ENCODE data around the gene GOLGA6D.
"Not testable (repeated sequence)": the region's sequence is repeated elsewhere in the genome, so short reads cannot be mapped to it uniquely, and the experiment has no call there.

GOLGA6D gene

DNA sequence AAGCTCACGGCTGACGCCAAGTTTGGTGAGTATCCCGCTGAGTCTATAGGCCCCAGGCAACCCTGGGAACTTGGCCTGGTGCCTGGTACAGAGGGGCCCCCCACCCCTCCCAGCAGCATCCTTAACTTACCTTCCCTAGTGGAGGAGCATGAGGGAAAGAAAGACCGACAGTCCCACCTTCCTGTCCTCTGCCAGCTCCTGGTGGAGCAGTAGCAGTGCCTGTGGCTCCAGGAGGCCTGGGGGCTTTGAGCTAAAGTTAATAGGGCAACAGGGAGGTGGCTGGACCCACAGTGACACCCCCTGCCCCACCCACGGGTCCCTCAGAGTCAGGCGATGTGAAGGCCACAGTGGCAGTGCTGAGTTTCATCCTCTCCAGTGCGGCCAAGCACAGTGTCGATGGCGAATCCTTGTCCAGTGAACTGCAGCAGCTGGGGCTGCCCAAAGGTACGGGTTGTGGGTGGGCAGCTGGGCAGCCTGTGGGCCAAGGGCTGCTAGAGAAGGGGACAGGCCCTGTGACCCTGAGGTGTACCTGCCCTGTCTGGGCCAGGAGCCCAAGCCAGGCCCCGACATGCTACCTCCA is 56.1 kb downstream of the GOLGA6D start:
- H3K36me3 ChIP-seq (ENCODE audit: insufficient read depth): no peaks in the 10 kb centered on the region
- H2AFZ ChIP-seq (ENCODE audit: low read depth): no peak overlapping the region
- H4K20me1 ChIP-seq (ENCODE audit: insufficient read depth): no peaks in the 10 kb centered on the region
- H3K79me2 ChIP-seq (ENCODE audit: insufficient read depth, low read depth): peaks cover 7% of the 10 kb centered on the region; the same call in 1 of the 2 replicates
- no peak overlapping the region for H3K27ac ChIP-seq
- no peak overlapping the region for H3K9ac ChIP-seq
- no peak overlapping the region for H3K4me3 ChIP-seq (IDR thresholded peaks at IDR 0.05; ENCODE audit: insufficient read depth, low read depth, low read length)
- H3K4me1 ChIP-seq (ENCODE audit: low read depth, poor library complexity, severe bottlenecking): peaks cover 17% of the 10 kb centered on the region
- H3K4me2 ChIP-seq: no peak overlapping the region
- H3K27me3 ChIP-seq (ENCODE audit: insufficient read depth, low read depth): no peaks in the 10 kb centered on the region
- TF ChIP-seq, protein P1, sequence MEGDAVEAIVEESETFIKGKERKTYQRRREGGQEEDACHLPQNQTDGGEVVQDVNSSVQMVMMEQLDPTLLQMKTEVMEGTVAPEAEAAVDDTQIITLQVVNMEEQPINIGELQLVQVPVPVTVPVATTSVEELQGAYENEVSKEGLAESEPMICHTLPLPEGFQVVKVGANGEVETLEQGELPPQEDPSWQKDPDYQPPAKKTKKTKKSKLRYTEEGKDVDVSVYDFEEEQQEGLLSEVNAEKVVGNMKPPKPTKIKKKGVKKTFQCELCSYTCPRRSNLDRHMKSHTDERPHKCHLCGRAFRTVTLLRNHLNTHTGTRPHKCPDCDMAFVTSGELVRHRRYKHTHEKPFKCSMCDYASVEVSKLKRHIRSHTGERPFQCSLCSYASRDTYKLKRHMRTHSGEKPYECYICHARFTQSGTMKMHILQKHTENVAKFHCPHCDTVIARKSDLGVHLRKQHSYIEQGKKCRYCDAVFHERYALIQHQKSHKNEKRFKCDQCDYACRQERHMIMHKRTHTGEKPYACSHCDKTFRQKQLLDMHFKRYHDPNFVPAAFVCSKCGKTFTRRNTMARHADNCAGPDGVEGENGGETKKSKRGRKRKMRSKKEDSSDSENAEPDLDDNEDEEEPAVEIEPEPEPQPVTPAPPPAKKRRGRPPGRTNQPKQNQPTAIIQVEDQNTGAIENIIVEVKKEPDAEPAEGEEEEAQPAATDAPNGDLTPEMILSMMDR (conservative IDR thresholded peaks at IDR 0.05; ENCODE audit: low read depth, low read length): no peak

DNA sequence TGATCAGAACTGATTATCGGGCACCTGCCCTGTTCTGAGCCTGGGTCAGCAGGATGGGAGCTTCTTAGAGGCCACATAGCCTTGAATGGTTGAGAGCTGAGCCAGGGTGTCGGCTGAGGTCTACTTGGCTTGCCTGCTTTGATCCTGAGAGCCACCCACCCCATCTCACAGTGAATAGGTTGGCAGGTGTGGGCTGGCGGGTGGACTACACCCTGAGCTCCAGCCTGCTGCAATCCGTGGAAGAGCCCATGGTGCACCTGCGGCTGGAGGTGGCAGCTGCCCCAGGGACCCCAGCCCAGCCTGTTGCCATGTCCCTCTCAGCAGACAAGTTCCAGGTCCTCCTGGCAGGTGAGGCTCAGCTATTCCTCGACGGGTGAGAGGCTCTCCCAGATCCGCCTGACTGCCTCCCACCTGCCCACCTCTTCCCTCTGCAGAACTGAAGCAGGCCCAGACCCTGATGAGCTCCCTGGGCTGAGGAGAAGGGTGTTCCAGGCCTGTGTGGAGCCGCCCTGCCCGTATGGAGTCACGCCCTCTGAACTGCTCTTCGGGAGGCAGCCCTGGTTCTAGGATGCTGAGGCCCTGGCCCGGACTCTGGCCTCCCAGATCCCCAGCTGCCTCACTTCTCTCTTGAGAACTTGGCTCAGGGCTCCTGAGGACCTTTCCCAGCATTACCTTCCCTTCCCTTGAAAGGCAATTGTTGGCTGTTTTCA is 57.1 kb downstream of the GOLGA6D start:
- no peak overlapping the region for H3K9ac ChIP-seq
- no peaks in the 10 kb centered on the region for H3K36me3 ChIP-seq (ENCODE audit: insufficient read depth)
- H3K27me3 ChIP-seq (ENCODE audit: insufficient read depth, low read depth): no peaks in the 10 kb centered on the region
- H3K79me2 ChIP-seq (ENCODE audit: insufficient read depth, low read depth): peaks cover 7% of the 10 kb centered on the region; the same call in 1 of the 2 replicates
- no peaks in the 10 kb centered on the region for H4K20me1 ChIP-seq (ENCODE audit: insufficient read depth)
- H3K4me1 ChIP-seq (ENCODE audit: low read depth, poor library complexity, severe bottlenecking): peaks cover 16% of the 10 kb centered on the region
- no peak overlapping the region for H3K4me3 ChIP-seq (IDR thresholded peaks at IDR 0.05; ENCODE audit: insufficient read depth, low read depth, low read length)
- no peak overlapping the region for H3K4me2 ChIP-seq
- TF ChIP-seq, protein P1 (conservative IDR thresholded peaks at IDR 0.05; ENCODE audit: low read depth, low read length): no peak
- no peak overlapping the region for H3K27ac ChIP-seq
- no peak overlapping the region for H2AFZ ChIP-seq (ENCODE audit: low read depth)

DNA sequence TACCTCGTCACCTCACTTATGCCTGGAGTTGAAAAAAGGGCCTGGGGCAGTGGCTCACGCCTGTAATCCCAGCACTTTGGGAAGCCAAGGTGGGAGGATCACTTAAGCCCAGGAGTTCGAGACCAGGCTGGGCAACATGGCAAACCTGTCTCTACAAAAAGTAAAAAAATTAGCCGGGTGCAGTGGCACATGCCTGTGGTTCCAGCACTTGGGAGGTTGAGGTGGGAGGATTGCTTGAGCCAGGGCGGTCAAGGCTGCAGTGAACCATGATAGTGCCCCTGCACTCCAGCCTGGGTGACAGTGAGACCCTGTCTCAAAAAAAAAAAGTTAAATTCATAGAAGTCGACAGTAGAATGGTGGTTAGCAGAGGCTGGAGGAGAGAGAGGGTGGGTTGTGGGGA is 59.6 kb downstream of the GOLGA6D start:
- H4K20me1 ChIP-seq (ENCODE audit: insufficient read depth): no peaks in the 10 kb centered on the region
- H3K9ac ChIP-seq: no peak overlapping the region
- H2AFZ ChIP-seq (ENCODE audit: low read depth): no peak overlapping the region
- no peaks in the 10 kb centered on the region for H3K36me3 ChIP-seq (ENCODE audit: insufficient read depth)
- peaks cover under 1% of the 10 kb centered on the region for H3K4me1 ChIP-seq (ENCODE audit: low read depth, poor library complexity, severe bottlenecking)
- H3K4me3 ChIP-seq (IDR thresholded peaks at IDR 0.05; ENCODE audit: insufficient read depth, low read depth, low read length): no peak overlapping the region
- H3K27ac ChIP-seq: no peak overlapping the region
- H3K79me2 ChIP-seq (ENCODE audit: insufficient read depth, low read depth): no peaks in the 10 kb centered on the region
- TF ChIP-seq, protein P1 (conservative IDR thresholded peaks at IDR 0.05; ENCODE audit: low read depth, low read length): no peak
- no peaks in the 10 kb centered on the region for H3K27me3 ChIP-seq (ENCODE audit: insufficient read depth, low read depth)
- no peak overlapping the region for H3K4me2 ChIP-seq

DNA sequence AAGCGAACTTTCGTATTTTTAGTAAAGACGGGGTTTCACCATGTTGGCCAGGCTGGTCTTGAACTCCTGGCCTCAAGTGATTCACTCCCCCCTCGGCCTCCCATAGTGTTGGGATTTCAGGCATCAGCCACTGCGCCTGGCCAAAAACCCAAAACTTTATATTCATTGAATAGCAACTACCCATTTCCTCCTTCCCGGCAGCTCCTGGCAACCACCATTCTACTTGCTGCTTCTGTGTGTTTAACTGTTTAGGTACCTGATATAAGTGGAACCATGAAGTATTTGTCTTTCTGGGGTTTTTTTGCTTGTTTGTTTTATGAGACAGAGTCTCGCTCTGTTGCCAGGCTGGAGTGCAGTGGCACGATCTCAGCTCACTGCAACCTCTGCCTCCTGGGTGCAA is 61.3 kb downstream of the GOLGA6D start:
- not testable (repeated sequence) for H3K27me3 ChIP-seq (ENCODE audit: insufficient read depth, low read depth); H3K27ac ChIP-seq; H3K4me3 ChIP-seq (IDR thresholded peaks at IDR 0.05; ENCODE audit: insufficient read depth, low read depth, low read length); H2AFZ ChIP-seq (ENCODE audit: low read depth); H3K4me2 ChIP-seq; H4K20me1 ChIP-seq (ENCODE audit: insufficient read depth); H3K79me2 ChIP-seq (ENCODE audit: insufficient read depth, low read depth); H3K4me1 ChIP-seq (ENCODE audit: low read depth, poor library complexity, severe bottlenecking); H3K36me3 ChIP-seq (ENCODE audit: insufficient read depth); H3K9ac ChIP-seq

Data from KMS-11 (cell line).